BJ (cell line): ENCODE measurements around the gene CCL22. TPM values are rescaled to one million over a fixed set of nuclear protein-coding genes. Genes with fewer than 3 reads are reported as not detected.
A peak's percentile ranks its signal among the peaks of the same experiment; 100 is the strongest.

Experiments
- CTCF ChIA-PET: fragments of 350-600 bp; formaldehyde crosslinking; extraction: SDS; loops from one replicate; lab custom pipeline; 2021; ENCODE audit warnings: antibody characterized with exemption, inconsistent platforms; lab: Yijun Ruan, JAX
- POLR2A ChIA-PET: fragments of 300-600 bp; sonication (Branson Sonifier 250); formaldehyde crosslinking; extraction: SDS; loops from one replicate; lab custom pipeline; 2021; ENCODE audit warnings: antibody characterized with exemption; lab: Charles Lee
- DNase-seq: peaks from one replicate; pipeline ENCODE4 v3.0.0-alpha.2; 2011; ENCODE audit warnings: low read depth
- H3K27me3 ChIP-seq: 2 replicates; pipeline ENCODE4 v1.6.0; 2011; ENCODE audit warnings: low read length; ENCODE audit not compliant: control insufficient read depth, insufficient read depth
- H3K36me3 ChIP-seq: 2 replicates; pipeline ENCODE4 v1.5.1; 2011; ENCODE audit warnings: low read length; ENCODE audit not compliant: control insufficient read depth, insufficient read depth
- H3K4me3 ChIP-seq: 2 replicates; pipeline ENCODE4 v1.5.1; 2011; ENCODE audit warnings: low read depth, mild to moderate bottlenecking, control low read depth, low read length
- polyA plus RNA-seq: library from polyadenylated mRNA; depleted of rRNA; stranded (reverse); fragments of >200 nt; gene quantifications from 2 replicates; pipeline ENCODE4 v1.2.3, GENCODE V29; 2011
- TF ChIP-seq, protein P1 (sequence below): IDR thresholded peaks from 2 replicates; pipeline ENCODE4 v1.5.1; 2011; ENCODE audit warnings: low read depth, mild to moderate bottlenecking, control low read depth, inconsistent platforms, low read length, moderate library complexity; ENCODE audit not compliant: insufficient read depth

CCL22 gene
- polyA plus RNA-seq, 1 experiment: not detected

DNA sequence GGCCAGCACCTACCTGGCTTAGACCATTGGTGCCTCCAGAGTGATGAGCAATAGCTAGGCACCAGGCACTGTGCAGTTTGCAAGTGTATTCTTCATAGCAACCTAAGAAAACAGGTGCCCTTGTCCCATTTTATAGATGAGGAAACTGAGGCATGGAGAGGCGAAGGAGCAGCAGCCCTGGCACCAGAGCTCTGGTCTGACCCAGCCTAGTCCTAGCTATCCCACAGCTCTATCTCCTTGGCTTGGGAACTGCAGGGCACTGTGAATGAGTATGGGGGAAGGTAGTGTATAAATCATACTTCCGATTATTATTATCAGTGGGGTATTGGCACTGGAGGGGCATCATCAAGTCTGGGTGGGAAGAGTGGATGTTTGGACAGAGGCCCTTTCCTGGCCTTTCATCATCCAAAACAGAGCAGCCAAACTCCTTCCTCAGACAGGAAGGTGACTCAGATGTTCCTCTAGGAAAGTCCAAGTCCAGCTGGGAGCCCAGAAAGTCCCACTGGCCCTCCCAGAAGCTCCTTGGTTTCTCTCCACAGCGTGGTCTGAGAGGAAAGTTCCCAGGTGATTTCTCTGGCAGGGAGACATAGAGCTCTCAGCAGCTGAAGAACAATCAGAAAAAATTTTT lies 42.1 kb upstream of the CCL22 start:
- CTCF ChIA-PET: interaction anchor here (0.6 to 3.3 kb wide), 7 partner anchors 13 to 459 kb away, joined by 3 to 8 read pairs (median 5); no protein-coding TSS in a partner anchor
- DNase-seq: peak; percentile 59
- Histone ChIP-seq H3K4me3 (no peak overlapping the region), H3K27me3 (peaks cover 11% of the 10 kb centered on the region), H3K36me3 (no peaks in the 10 kb centered on the region)
- TF ChIP-seq, protein P1, sequence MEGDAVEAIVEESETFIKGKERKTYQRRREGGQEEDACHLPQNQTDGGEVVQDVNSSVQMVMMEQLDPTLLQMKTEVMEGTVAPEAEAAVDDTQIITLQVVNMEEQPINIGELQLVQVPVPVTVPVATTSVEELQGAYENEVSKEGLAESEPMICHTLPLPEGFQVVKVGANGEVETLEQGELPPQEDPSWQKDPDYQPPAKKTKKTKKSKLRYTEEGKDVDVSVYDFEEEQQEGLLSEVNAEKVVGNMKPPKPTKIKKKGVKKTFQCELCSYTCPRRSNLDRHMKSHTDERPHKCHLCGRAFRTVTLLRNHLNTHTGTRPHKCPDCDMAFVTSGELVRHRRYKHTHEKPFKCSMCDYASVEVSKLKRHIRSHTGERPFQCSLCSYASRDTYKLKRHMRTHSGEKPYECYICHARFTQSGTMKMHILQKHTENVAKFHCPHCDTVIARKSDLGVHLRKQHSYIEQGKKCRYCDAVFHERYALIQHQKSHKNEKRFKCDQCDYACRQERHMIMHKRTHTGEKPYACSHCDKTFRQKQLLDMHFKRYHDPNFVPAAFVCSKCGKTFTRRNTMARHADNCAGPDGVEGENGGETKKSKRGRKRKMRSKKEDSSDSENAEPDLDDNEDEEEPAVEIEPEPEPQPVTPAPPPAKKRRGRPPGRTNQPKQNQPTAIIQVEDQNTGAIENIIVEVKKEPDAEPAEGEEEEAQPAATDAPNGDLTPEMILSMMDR: no peak
- POLR2A ChIA-PET: no interaction called here

DNA sequence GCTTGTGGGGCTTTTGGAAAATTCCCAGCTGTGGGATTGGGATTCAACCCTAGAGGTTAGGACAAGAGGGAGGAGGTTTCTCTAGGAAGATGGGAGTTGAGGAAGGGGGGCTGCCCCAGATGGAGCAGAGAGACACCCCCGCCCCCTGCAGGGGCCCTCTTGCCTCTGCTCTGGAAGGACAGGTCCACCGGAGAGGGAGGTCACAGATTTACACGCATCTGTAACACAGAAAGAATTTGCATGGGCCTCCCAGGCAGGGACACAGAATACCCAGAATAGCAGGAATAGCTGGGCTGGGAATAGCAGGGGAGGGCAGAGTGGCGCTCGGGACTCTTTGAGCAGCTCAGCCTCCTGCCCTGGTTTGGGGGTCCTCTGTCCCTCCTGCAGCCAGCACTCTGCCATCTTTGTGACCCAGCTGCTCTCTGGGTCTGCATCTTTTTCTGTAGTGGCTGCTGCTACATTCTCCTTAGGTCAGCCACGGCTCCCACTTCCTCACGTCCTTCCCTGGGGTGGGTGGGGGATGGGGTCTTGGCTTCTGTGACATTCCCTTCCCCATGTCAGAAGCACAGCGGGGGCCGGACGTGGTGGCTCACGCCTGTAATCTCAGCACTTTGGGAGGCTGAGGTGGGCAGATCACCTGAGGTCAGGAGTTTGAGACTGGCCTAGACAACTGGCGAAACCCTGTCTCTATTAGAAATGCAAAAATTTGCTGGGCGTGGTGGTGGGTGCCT lies 40.2 kb upstream of the CCL22 start:
- H3K36me3 ChIP-seq: no peaks in the 10 kb centered on the region
- H3K4me3 ChIP-seq: no peak overlapping the region
- peaks cover 5% of the 10 kb centered on the region for H3K27me3 ChIP-seq
- no peak for DNase-seq
- CTCF ChIA-PET: interaction anchor here (1.0 to 3.3 kb wide), 5 partner anchors 15 to 107 kb away, joined by 3 to 8 read pairs (median 4); no protein-coding TSS in a partner anchor
- TF ChIP-seq, protein P1: peak; percentile 33; the same call in 1 of the 2 replicates
- POLR2A ChIA-PET: interaction anchor here (0.7 kb wide), 1 partner anchor 232 kb away, joined by 3 read pairs; no protein-coding TSS in a partner anchor

DNA sequence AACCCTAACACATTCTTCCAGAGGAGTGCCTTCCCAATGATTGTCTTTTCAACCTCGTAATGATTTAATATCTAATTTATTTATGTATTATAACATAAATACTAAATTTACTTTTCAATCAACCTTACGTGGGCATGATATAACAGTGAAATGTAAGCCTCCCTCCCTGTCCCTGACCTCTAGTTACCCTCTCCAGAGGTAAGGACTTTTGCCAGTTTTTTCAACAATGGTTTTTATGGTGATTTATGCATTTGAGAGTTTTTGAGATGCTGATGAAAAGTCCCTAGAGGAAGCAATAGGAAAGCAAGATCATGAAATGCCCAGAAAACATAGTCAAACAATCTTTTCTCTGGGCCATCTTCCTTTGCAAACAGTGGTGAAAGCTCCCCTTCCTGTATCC lies 38.9 kb upstream of the CCL22 start:
- TF ChIP-seq, protein P1: no peak
- no peaks in the 10 kb centered on the region for H3K36me3 ChIP-seq
- no peak overlapping the region for H3K4me3 ChIP-seq
- ChIA-PET POLR2A (no interaction called here), CTCF (interaction anchor here (0.7 to 1.0 kb wide), 2 partner anchors 99 to 437 kb away, joined by 3 read pairs; no protein-coding TSS in a partner anchor)
- H3K27me3 ChIP-seq: peaks cover 3% of the 10 kb centered on the region; the same call in 1 of the 2 replicates
- no peak for DNase-seq

- TF ChIP-seq, protein P1: no peak
- ChIA-PET POLR2A (no interaction called here), CTCF (no interaction called here)
- Histone ChIP-seq H3K36me3 (no peaks in the 10 kb centered on the region), H3K27me3 (peaks cover 3% of the 10 kb centered on the region), H3K4me3 (no peak overlapping the region)
- no peak for DNase-seq
These were observed 33.8 kb upstream of the CCL22 start for GRCh38 chr16:57324749-57325148.

DNA sequence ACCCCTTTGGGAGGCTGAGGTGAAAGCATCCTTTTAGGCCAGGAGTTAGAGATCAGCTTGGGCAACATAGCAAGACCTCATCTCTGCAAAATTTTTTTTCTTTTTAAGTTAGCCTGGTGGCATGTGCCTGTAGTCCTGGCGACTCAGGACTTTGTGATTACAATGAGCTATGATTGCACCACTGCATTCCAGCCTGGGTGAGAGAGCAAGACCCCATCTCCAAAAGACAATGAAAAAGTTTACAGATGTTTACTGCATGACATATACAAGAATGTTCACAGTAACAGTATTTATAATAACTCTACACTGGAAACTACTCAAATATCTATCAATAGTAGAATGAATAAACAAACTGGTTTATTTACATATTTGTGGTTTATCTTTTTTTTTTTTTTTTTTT lies 33.1 kb upstream of the CCL22 start:
- TF ChIP-seq, protein P1: no peak
- H3K27me3 ChIP-seq: no peaks in the 10 kb centered on the region; the same call in none of the 2 replicates
- no peak for DNase-seq
- H3K4me3 ChIP-seq: no peak overlapping the region
- CTCF ChIA-PET: no interaction called here
- H3K36me3 ChIP-seq: no peaks in the 10 kb centered on the region
- POLR2A ChIA-PET: no interaction called here
